ENCODE data around the gene SIL1.

DNA sequence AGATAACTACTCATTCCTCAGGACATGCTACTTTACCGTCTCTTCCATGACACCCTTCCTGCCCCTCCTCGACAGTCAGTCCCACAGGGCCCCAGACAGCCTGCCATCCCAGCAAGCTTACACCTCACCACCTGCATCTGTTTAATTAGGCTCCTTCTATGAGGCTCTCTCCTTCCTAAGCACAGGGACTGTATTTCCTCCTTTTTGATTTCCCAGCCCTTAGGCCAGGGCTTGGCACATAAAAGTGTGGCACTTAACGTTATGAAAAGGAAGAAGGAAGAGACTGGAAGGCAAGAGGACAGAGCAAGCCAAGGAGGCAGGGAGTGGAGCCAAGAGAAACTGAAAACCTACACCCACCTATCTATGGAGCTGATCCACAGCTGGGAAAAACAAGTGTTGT is 146.8 kb downstream of the SIL1 start:
- no peak for TF ChIP-seq CREB1 (CRISPR knock-in tag; IDR thresholded peaks at IDR 0.05)
- TF ChIP-seq NR2C2 (CRISPR knock-in tag; IDR thresholded peaks at IDR 0.05): no peak
- TF ChIP-seq, protein P1, sequence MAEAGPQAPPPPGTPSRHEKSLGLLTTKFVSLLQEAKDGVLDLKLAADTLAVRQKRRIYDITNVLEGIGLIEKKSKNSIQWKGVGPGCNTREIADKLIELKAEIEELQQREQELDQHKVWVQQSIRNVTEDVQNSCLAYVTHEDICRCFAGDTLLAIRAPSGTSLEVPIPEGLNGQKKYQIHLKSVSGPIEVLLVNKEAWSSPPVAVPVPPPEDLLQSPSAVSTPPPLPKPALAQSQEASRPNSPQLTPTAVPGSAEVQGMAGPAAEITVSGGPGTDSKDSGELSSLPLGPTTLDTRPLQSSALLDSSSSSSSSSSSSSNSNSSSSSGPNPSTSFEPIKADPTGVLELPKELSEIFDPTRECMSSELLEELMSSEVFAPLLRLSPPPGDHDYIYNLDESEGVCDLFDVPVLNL (CRISPR knock-in tag; IDR thresholded peaks at IDR 0.05; ENCODE audit: borderline replicate concordance, low read depth): no peak
- no peak for TF ChIP-seq NR3C1 (CRISPR knock-in tag; conservative IDR thresholded peaks at IDR 0.05; ENCODE audit: low read depth)
- TF ChIP-seq, protein P2, sequence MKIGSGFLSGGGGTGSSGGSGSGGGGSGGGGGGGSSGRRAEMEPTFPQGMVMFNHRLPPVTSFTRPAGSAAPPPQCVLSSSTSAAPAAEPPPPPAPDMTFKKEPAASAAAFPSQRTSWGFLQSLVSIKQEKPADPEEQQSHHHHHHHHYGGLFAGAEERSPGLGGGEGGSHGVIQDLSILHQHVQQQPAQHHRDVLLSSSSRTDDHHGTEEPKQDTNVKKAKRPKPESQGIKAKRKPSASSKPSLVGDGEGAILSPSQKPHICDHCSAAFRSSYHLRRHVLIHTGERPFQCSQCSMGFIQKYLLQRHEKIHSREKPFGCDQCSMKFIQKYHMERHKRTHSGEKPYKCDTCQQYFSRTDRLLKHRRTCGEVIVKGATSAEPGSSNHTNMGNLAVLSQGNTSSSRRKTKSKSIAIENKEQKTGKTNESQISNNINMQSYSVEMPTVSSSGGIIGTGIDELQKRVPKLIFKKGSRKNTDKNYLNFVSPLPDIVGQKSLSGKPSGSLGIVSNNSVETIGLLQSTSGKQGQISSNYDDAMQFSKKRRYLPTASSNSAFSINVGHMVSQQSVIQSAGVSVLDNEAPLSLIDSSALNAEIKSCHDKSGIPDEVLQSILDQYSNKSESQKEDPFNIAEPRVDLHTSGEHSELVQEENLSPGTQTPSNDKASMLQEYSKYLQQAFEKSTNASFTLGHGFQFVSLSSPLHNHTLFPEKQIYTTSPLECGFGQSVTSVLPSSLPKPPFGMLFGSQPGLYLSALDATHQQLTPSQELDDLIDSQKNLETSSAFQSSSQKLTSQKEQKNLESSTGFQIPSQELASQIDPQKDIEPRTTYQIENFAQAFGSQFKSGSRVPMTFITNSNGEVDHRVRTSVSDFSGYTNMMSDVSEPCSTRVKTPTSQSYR (CRISPR knock-in tag; IDR thresholded peaks at IDR 0.05): no peak
- TF ChIP-seq, protein P3, sequence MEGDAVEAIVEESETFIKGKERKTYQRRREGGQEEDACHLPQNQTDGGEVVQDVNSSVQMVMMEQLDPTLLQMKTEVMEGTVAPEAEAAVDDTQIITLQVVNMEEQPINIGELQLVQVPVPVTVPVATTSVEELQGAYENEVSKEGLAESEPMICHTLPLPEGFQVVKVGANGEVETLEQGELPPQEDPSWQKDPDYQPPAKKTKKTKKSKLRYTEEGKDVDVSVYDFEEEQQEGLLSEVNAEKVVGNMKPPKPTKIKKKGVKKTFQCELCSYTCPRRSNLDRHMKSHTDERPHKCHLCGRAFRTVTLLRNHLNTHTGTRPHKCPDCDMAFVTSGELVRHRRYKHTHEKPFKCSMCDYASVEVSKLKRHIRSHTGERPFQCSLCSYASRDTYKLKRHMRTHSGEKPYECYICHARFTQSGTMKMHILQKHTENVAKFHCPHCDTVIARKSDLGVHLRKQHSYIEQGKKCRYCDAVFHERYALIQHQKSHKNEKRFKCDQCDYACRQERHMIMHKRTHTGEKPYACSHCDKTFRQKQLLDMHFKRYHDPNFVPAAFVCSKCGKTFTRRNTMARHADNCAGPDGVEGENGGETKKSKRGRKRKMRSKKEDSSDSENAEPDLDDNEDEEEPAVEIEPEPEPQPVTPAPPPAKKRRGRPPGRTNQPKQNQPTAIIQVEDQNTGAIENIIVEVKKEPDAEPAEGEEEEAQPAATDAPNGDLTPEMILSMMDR (IDR thresholded peaks at IDR 0.05): no peak
- no peak for TF ChIP-seq TP53 (CRISPR knock-in tag; IDR thresholded peaks at IDR 0.05)
- TF ChIP-seq, protein P4, sequence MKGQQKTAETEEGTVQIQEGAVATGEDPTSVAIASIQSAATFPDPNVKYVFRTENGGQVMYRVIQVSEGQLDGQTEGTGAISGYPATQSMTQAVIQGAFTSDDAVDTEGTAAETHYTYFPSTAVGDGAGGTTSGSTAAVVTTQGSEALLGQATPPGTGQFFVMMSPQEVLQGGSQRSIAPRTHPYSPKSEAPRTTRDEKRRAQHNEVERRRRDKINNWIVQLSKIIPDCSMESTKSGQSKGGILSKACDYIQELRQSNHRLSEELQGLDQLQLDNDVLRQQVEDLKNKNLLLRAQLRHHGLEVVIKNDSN (CRISPR knock-in tag; IDR thresholded peaks at IDR 0.05): no peak
- TF ChIP-seq CREM (CRISPR knock-in tag; IDR thresholded peaks at IDR 0.05): no peak

All from WTC11 (cell line).